Measurements from ENCODE around the gene ADGRB3. TPM values are rescaled to one million over a fixed set of nuclear protein-coding genes. Genes with fewer than 3 reads are reported as not detected.

Gene ADGRB3
- total RNA-seq = 0.16 TPM in 1 of 2 replicates, not detected in the other

GRCh38 chr6:68634726-68635411, at the start of gene ADGRB3:
Gene ADGRB3 (plus strand): TSS chr6:68635282. CDS start chr6:68638676, 3,394 bp downstream.

